ENCODE results near the gene ST3GAL5.
"Not testable (repeated sequence)": the region's sequence is repeated elsewhere in the genome, so short reads cannot be mapped to it uniquely, and the experiment has no call there.

The ST3GAL5 gene

GRCh38 chr2:85829394-85829793, 59.4 kb downstream of the ST3GAL5 start:
- not testable (repeated sequence) for DNase-seq

GRCh38 chr2:85828725-85829124, 60.1 kb downstream of the ST3GAL5 start:
- no peak for DNase-seq

- DNase-seq = no peak
Observed at GRCh38 chr2:85827879-85828569, 60.8 kb downstream of the ST3GAL5 start.

GRCh38 chr2:85826990-85827878, 61.6 kb downstream of the ST3GAL5 start:
- no peak for DNase-seq

GRCh38 chr2:85823951-85824350, 64.8 kb downstream of the ST3GAL5 start:
- no peak for DNase-seq

GRCh38 chr2:85822766-85823165, 66.0 kb downstream of the ST3GAL5 start:
- no peak for DNase-seq

GRCh38 chr2:85819811-85820510, 68.8 kb downstream of the ST3GAL5 start:
- no peak for DNase-seq

GRCh38 chr2:85814802-85815550, 73.8 kb downstream of the ST3GAL5 start:
- DNase-seq = no peak

- DNase-seq = peak; percentile 18
Observed at GRCh38 chr2:85813982-85814801, 74.6 kb downstream of the ST3GAL5 start.

GRCh38 chr2:85813211-85813981, 75.4 kb downstream of the ST3GAL5 start:
- no peak for DNase-seq

- no peak for DNase-seq
Observed at GRCh38 chr2:85812094-85812735, 76.6 kb downstream of the ST3GAL5 start.

GRCh38 chr2:85811180-85812093, 77.4 kb downstream of the ST3GAL5 start:
- DNase-seq = no peak

GRCh38 chr2:85810371-85811179, 78.2 kb downstream of the ST3GAL5 start:
- DNase-seq = no peak

GRCh38 chr2:85807756-85808155, 81.0 kb downstream of the ST3GAL5 start:
- no peak for DNase-seq

- DNase-seq = no peak
Observed at GRCh38 chr2:85806358-85807118, 82.3 kb downstream of the ST3GAL5 start.

- DNase-seq = no peak
Observed at GRCh38 chr2:85804583-85804982, 84.2 kb downstream of the ST3GAL5 start.

GRCh38 chr2:85803704-85804425, 84.9 kb downstream of the ST3GAL5 start:
- no peak for DNase-seq

Measured in NCI-H187 treated with DMSO at 0.1 percent for 48 hours (cell line).